Endodermal cell (in vitro differentiated cells): Measurements from ENCODE around the gene EDN1. TPM values are rescaled to one million over a fixed set of nuclear protein-coding genes. Genes with fewer than 3 reads are reported as not detected.

Source experiments
- DNase-seq: peaks from one replicate; pipeline ENCODE4 v3.0.0-alpha.2; 2017
- H3K27ac ChIP-seq: 2 replicates; pipeline ENCODE4 v1.5.1; 2013; ENCODE audit warnings: mild to moderate bottlenecking, low read depth, low read length, moderate library complexity
- H3K27me3 ChIP-seq: 2 replicates; pipeline ENCODE4 v1.6.1; 2013; ENCODE audit warnings: mild to moderate bottlenecking, low read length, moderate library complexity; ENCODE audit not compliant: insufficient read depth, control insufficient read depth, poor library complexity, severe bottlenecking
- H3K36me3 ChIP-seq: 2 replicates; pipeline ENCODE4 v1.7.0; 2013; ENCODE audit warnings: mild to moderate bottlenecking, low read length, moderate library complexity; ENCODE audit not compliant: control insufficient read depth, insufficient read depth
- H3K4me1 ChIP-seq: one replicate; pipeline ENCODE4 v1.7.0; 2013; ENCODE audit warnings: low read length; ENCODE audit not compliant: control insufficient read depth, insufficient read depth
- H3K4me3 ChIP-seq: 2 replicates; pipeline ENCODE4 v1.5.1; 2013; ENCODE audit warnings: mild to moderate bottlenecking, low read length, moderate library complexity
- H3K9ac ChIP-seq: 2 replicates; pipeline ENCODE4 v1.6.1; 2013; ENCODE audit warnings: mild to moderate bottlenecking, low read length, moderate library complexity; ENCODE audit not compliant: poor library complexity, severe bottlenecking; ENCODE audit errors: extremely low read depth
- H3K9me3 ChIP-seq: 2 replicates; pipeline ENCODE4 v1.6.1; 2013; ENCODE audit warnings: mild to moderate bottlenecking, low read length, moderate library complexity; ENCODE audit not compliant: control insufficient read depth
- H3K27ac Mint-ChIP-seq: 2 replicates; pipeline ENCODE4 v1.8.0; 2020; ENCODE audit warnings: mixed read lengths
- H3K27me3 Mint-ChIP-seq: 2 replicates; pipeline ENCODE4 v1.8.0; 2021; ENCODE audit warnings: mild to moderate bottlenecking, mixed read lengths; ENCODE audit not compliant: insufficient read depth
- H3K36me3 Mint-ChIP-seq: 2 replicates; pipeline ENCODE4 v1.8.0; 2020; ENCODE audit warnings: low read depth, mixed read lengths
- H3K4me1 Mint-ChIP-seq: 2 replicates; pipeline ENCODE4 v1.8.0; 2020; ENCODE audit warnings: mixed read lengths
- H3K4me3 Mint-ChIP-seq: 2 replicates; pipeline ENCODE4 v1.8.0; 2020; ENCODE audit warnings: mild to moderate bottlenecking, moderate library complexity, mixed read lengths
- H3K9me3 Mint-ChIP-seq: 2 replicates; pipeline ENCODE4 v1.8.0; 2020; ENCODE audit warnings: mild to moderate bottlenecking, mixed read lengths
- WGBS, 2 experiments: methylation state at CpG; one replicate each; pipeline versions ENCODE4 v1.1.5 to v1.1.7; 2013; ENCODE audit warnings: missing lambda C conversion rate in 2 of 2, mixed read lengths in 1 of 2; ENCODE audit not compliant: insufficient coverage in 1 of 2, insufficient read length in 1 of 2; 5-methylcytosine and 5-hydroxymethylcytosine counted together
- total RNA-seq, 2 donors: library from RNA; stranded (reverse); fragmentation: NEBNext Ultra II Directional in 1 of 2; extraction: Animal tissue kit (Norgen Biotek cat#: 25700) in 1 of 2; gene quantifications; 2 replicates in 1 of 2; 3 replicates in 1 of 2; pipeline ENCODE4 v1.2.1, GENCODE V29; 2021
- TF ChIP-seq, protein P1 (sequence below): fragments of 200-600 bp; sonication (generic); conservative IDR thresholded peaks from 2 replicates; pipeline ENCODE4 v1.5.0; 2021; ENCODE audit warnings: antibody characterized with exemption, mild to moderate bottlenecking

Gene EDN1
- total RNA-seq, 2 donors from 2014 or later: 0.27 to 0.46 TPM

DNA sequence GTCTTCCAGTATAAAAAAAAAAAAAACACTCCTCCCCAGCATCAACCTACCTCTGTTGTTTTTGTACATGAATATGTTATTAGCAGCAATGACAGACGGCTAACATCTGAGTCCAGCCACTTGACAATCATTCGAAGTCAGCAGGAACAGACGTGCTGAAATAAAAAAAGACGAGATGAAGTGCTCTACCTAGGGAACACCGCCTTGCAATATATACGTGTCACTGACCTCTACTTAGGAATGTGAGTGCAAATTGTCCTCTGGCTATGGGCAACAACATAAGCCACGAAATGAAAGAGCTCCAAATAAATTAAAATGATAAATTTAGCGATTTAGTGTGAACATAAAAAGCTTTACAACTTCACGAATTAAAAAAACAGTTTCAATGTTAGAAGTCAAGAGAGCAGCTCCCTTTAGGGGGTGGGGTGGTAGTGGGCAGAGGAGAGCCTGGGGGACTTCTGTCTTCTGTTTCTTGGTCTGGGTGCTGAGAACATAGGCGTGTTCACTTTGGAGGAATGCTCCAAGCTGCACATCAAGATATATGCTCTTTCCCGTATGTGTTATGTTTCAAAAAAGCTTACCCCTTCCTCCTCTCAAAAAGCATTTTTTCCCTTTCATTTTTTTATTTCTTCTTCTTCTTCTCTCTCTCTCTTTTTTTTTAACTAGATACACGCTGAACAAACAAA, 23.3 kb downstream of the EDN1 start:
- H3K27ac ChIP-seq: no peak overlapping the region
- H3K36me3 Mint-ChIP-seq: no peaks in the 10 kb centered on the region
- H3K27ac Mint-ChIP-seq: no peak overlapping the region

DNA sequence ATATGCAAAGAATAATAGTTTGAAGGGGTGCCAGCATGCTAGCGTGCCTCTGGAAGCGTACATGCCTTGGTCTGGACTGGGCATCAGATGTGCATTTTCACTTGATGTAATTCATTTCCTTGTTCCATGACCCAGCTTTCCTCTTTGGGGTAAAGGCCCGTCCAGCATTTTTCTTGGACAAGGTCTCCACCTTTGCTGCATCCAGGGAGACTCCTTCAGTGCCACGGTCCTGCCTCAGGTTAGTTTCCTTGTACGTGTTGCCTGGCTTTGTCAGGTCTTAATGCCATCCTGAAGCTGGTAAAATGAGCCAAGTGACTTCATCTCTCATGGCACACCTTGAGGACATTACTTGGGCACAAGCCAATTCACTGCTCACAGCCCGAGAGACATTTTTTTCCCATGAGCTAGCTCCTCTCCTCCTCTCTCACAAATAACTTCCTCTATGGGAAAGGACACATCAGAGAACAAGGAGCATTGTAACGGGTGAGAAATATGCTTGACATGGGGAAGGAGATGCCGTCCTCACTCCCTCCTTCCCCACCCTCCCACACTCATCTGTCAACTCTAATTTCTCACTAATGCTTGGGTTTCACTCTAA, 23.9 kb downstream of the EDN1 start:
- 92 to 93% methylated on average over 5 to 8 of the region's 8 CpGs for WGBS, 2 experiments
- Mint-ChIP-seq H3K27me3 (peaks cover 7% of the 10 kb centered on the region), H3K4me3 (no peak overlapping the region), H3K36me3 (no peaks in the 10 kb centered on the region), H3K27ac (no peak overlapping the region), H3K9me3 (peaks cover 14% of the 10 kb centered on the region), H3K4me1 (no peaks in the 10 kb centered on the region)
- Histone ChIP-seq H3K27me3 (no peaks in the 10 kb centered on the region), H3K36me3 (no peaks in the 10 kb centered on the region), H3K9ac (no peak overlapping the region), H3K27ac (no peak overlapping the region), H3K4me3 (no peak overlapping the region), H3K4me1 (no peaks in the 10 kb centered on the region), H3K9me3 (peaks cover 19% of the 10 kb centered on the region)
- TF ChIP-seq, protein P1, sequence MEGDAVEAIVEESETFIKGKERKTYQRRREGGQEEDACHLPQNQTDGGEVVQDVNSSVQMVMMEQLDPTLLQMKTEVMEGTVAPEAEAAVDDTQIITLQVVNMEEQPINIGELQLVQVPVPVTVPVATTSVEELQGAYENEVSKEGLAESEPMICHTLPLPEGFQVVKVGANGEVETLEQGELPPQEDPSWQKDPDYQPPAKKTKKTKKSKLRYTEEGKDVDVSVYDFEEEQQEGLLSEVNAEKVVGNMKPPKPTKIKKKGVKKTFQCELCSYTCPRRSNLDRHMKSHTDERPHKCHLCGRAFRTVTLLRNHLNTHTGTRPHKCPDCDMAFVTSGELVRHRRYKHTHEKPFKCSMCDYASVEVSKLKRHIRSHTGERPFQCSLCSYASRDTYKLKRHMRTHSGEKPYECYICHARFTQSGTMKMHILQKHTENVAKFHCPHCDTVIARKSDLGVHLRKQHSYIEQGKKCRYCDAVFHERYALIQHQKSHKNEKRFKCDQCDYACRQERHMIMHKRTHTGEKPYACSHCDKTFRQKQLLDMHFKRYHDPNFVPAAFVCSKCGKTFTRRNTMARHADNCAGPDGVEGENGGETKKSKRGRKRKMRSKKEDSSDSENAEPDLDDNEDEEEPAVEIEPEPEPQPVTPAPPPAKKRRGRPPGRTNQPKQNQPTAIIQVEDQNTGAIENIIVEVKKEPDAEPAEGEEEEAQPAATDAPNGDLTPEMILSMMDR: no peak
- DNase-seq: no peak

More for the DNA sequence above, 23.3 kb downstream of the EDN1 start:
- Histone ChIP-seq H3K27me3 (no peaks in the 10 kb centered on the region), H3K4me1 (no peaks in the 10 kb centered on the region), H3K4me3 (no peak overlapping the region), H3K36me3 (no peaks in the 10 kb centered on the region), H3K9me3 (peaks cover 19% of the 10 kb centered on the region), H3K9ac (no peak overlapping the region)
- WGBS, 2 experiments: 92 to 97% methylated on average over 10 to 12 of the region's 12 CpGs
- Mint-ChIP-seq H3K9me3 (peaks cover 7% of the 10 kb centered on the region), H3K4me3 (no peak overlapping the region), H3K27me3 (peaks cover 7% of the 10 kb centered on the region), H3K4me1 (no peaks in the 10 kb centered on the region)
- TF ChIP-seq, protein P1: no peak
- no peak for DNase-seq

DNA sequence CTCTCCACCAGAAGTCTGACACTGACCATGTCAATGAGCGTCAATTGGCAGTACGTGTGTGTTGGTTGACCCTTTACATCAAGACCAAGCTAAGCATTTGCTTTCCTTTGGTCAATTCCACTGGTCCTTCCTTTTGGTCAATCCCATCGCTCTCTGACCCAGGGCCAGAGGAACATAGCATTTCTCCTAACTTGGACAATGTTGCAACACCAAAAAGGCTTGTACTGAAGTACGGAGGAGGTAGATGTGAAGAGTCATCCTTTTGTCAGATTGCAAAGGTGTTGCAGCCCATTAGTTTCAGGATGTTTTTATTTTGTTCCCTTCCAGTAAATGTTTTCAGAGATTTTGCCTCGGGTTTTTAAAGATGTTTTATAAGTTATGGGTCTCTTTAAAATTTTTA, 24.6 kb downstream of the EDN1 start:
- H3K4me1 Mint-ChIP-seq: no peaks in the 10 kb centered on the region

More for the DNA sequence above, 24.6 kb downstream of the EDN1 start:
- H3K9ac ChIP-seq: no peak overlapping the region
- H3K27ac Mint-ChIP-seq: no peak overlapping the region
- peaks cover 7% of the 10 kb centered on the region for H3K27me3 Mint-ChIP-seq
- H3K4me3 Mint-ChIP-seq: no peak overlapping the region
- H3K27ac ChIP-seq: no peak overlapping the region
- H3K9me3 Mint-ChIP-seq: peaks cover 20% of the 10 kb centered on the region
- no peaks in the 10 kb centered on the region for H3K27me3 ChIP-seq
- no peaks in the 10 kb centered on the region for H3K36me3 ChIP-seq
- H3K4me3 ChIP-seq: no peak overlapping the region
- H3K36me3 Mint-ChIP-seq: no peaks in the 10 kb centered on the region
- H3K9me3 ChIP-seq: peaks cover 19% of the 10 kb centered on the region
- no peaks in the 10 kb centered on the region for H3K4me1 ChIP-seq
- DNase-seq: no peak
- TF ChIP-seq, protein P1: no peak
- 69 to 85% methylated on average over 3 to 5 of the region's 5 CpGs for WGBS, 2 experiments
